Trophoblast cell (in vitro differentiated cells and primary cell): ENCODE results near the gene ATP5F1C.

Source experiments
- DNase-seq, 2 donors: peaks; one replicate each; pipeline ENCODE4 v3.0.0-alpha.2; 2016
- H2AFZ ChIP-seq: 2 replicates; pipeline ENCODE4 v1.6.1; 2013; ENCODE audit warnings: low read length, moderate library complexity, mild to moderate bottlenecking; ENCODE audit not compliant: insufficient read depth, poor library complexity
- H2AK5ac ChIP-seq: 2 replicates; pipeline ENCODE4 v1.6.1; 2013; ENCODE audit warnings: mild to moderate bottlenecking, low read length
- H2BK120ac ChIP-seq: 2 replicates; pipeline ENCODE4 v1.6.1; 2013; ENCODE audit warnings: low read length, mild to moderate bottlenecking, moderate library complexity; ENCODE audit not compliant: insufficient read depth, poor library complexity
- H2BK12ac ChIP-seq: 2 replicates; pipeline ENCODE4 v1.6.1; 2013; ENCODE audit warnings: mild to moderate bottlenecking, low read length, moderate library complexity
- H2BK5ac ChIP-seq: 2 replicates; pipeline ENCODE4 v1.6.1; 2013; ENCODE audit warnings: low read length, low read depth, moderate library complexity, mild to moderate bottlenecking; ENCODE audit not compliant: poor library complexity
- H3K14ac ChIP-seq: 2 replicates; pipeline ENCODE4 v1.6.1; 2013; ENCODE audit warnings: mild to moderate bottlenecking, low read length
- H3K18ac ChIP-seq: 2 replicates; pipeline ENCODE4 v1.6.1; 2013; ENCODE audit warnings: mild to moderate bottlenecking, low read length
- H3K23ac ChIP-seq: 2 replicates; pipeline ENCODE4 v1.6.1; 2013; ENCODE audit warnings: low read length
- H3K27ac ChIP-seq: 2 replicates; pipeline ENCODE4 v1.5.1; 2013; ENCODE audit warnings: low read depth, mild to moderate bottlenecking, inconsistent platforms, low read length, moderate library complexity
- H3K27me3 ChIP-seq: 2 replicates; pipeline ENCODE4 v1.6.1; 2013; ENCODE audit warnings: inconsistent platforms, mild to moderate bottlenecking, low read length, moderate library complexity; ENCODE audit not compliant: insufficient read depth
- H3K36me3 ChIP-seq, 2 experiments: 1 replicate in 1 of 2; 2 replicates in 1 of 2; pipeline ENCODE4 v1.6.1; 2013; ENCODE audit warnings: low read length in 2 of 2, mild to moderate bottlenecking in 2 of 2, moderate library complexity in 1 of 2; ENCODE audit not compliant: insufficient read depth in 2 of 2, control insufficient read depth in 1 of 2
- H3K4ac ChIP-seq: 2 replicates; pipeline ENCODE4 v1.6.1; 2013; ENCODE audit warnings: low read depth, mild to moderate bottlenecking, low read length, moderate library complexity
- H3K4me1 ChIP-seq, 2 experiments: 1 replicate in 1 of 2; 2 replicates in 1 of 2; pipeline ENCODE4 v1.6.1; 2013; ENCODE audit warnings: low read length in 2 of 2, mild to moderate bottlenecking in 2 of 2, moderate library complexity in 1 of 2; ENCODE audit not compliant: insufficient read depth in 2 of 2, control insufficient read depth in 1 of 2
- H3K4me2 ChIP-seq: 2 replicates; pipeline ENCODE4 v1.6.1; 2013; ENCODE audit warnings: inconsistent platforms, mild to moderate bottlenecking, low read length, moderate library complexity
- H3K4me3 ChIP-seq: 2 replicates; pipeline ENCODE4 v1.5.1; 2013; ENCODE audit warnings: mild to moderate bottlenecking, low read depth, low read length, inconsistent platforms
- H3K79me1 ChIP-seq: one replicate; pipeline ENCODE4 v1.6.1; 2013; ENCODE audit warnings: low read length
- H3K79me2 ChIP-seq: 2 replicates; pipeline ENCODE4 v1.6.1; 2013; ENCODE audit warnings: low read length, mild to moderate bottlenecking; ENCODE audit not compliant: control insufficient read depth, insufficient read depth, poor library complexity
- H3K9ac ChIP-seq: 2 replicates; pipeline ENCODE4 v1.6.1; 2013; ENCODE audit warnings: mild to moderate bottlenecking, low read length
- H3K9me3 ChIP-seq: 2 replicates; pipeline ENCODE4 v1.6.1; 2013; ENCODE audit warnings: low read depth, mild to moderate bottlenecking, control low read depth, inconsistent platforms, low read length; ENCODE audit not compliant: insufficient read depth
- H4K12ac ChIP-seq: 2 replicates; pipeline ENCODE4 v1.6.1; 2013; ENCODE audit warnings: low read depth, mild to moderate bottlenecking, low read length, moderate library complexity
- H4K8ac ChIP-seq: 2 replicates; pipeline ENCODE4 v1.6.1; 2013; ENCODE audit warnings: low read depth, mild to moderate bottlenecking, low read length, moderate library complexity
- H4K91ac ChIP-seq: one replicate; pipeline ENCODE4 v1.6.1; 2013; ENCODE audit warnings: low read depth, mild to moderate bottlenecking, low read length, moderate library complexity
- WGBS: extraction: QIAGEN DNeasy Blood & Tissue Kit; methylation state at CpG from one replicate; pipeline ENCODE4 v1.1.7; 2013; ENCODE audit warnings: missing lambda C conversion rate; ENCODE audit not compliant: insufficient read length, insufficient coverage; ENCODE audit errors: extremely low coverage; 5-methylcytosine and 5-hydroxymethylcytosine counted together

ATP5F1C gene

DNA sequence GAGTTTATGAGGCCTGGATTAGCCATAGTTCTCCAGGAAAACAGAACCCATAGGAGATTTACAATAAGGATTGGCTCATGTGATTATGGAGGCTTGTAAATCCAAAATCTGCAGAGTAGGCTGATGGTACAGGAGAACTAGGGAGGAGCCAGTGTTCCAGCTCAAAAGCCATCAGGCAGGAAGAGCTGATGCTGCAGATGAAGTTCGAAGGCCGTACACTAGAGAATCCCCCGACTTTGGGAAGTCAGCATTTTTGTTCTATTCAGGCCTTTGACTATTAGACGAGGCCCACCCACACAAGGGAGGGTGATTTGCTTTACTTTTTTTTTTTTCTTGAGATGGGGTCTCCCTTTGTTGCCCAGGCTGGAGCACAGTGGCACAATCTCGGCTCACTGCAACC lies 37.8 kb upstream of the ATP5F1C start:
- Histone ChIP-seq H4K91ac (no peak overlapping the region), H4K8ac (no peak overlapping the region), H3K9ac (no peak overlapping the region), H3K79me2 (no peaks in the 10 kb centered on the region), H3K79me1 (no peaks in the 10 kb centered on the region), H2BK12ac (no peak overlapping the region), H2BK120ac (no peak overlapping the region), H3K4ac (no peak overlapping the region), H3K4me3 (no peak overlapping the region), H3K27ac (no peak overlapping the region), H3K23ac (no peak overlapping the region), H3K4me1 (no peaks in the 10 kb centered on the region), H2BK5ac (no peak overlapping the region), H3K14ac (no peak overlapping the region), H3K9me3 (no peaks in the 10 kb centered on the region), H2AK5ac (no peak overlapping the region), H3K18ac (no peak overlapping the region), H3K4me2 (no peak overlapping the region), H3K27me3 (no peaks in the 10 kb centered on the region), H2AFZ (no peak overlapping the region), H3K36me3 (peaks cover 11 to 18% of the 10 kb centered on the region in 2 experiments), H4K12ac (no peak overlapping the region)
- no CpG with 5 or more reads among the region's 5 CpGs for WGBS
- DNase-seq: no peak

DNA sequence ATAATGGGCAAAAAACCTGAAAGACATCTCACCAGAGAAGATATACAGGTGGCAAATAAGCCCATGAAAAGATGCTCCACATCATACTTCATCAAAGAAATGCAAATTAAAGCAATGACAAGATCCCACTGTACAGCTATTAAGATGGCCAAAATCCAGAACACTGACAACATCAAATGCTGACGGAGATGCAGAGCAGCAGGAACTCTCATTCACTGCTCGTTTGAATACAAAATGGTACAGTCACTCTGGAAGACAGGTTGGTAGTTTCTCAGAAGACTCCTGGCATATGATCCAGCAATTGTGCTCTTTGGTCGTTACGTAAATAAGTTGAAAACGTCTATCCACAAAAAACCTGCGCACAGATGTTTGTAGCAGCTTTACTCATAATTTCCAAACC lies 35.7 kb upstream of the ATP5F1C start:
- no peaks in the 10 kb centered on the region for H3K4me1 ChIP-seq
- DNase-seq: no peak
- H3K9ac ChIP-seq: no peak overlapping the region
- H2BK5ac ChIP-seq: no peak overlapping the region
- H3K79me1 ChIP-seq: no peaks in the 10 kb centered on the region
- H2BK12ac ChIP-seq: no peak overlapping the region
- H3K9me3 ChIP-seq: no peaks in the 10 kb centered on the region
- no CpG with 5 or more reads among the region's 6 CpGs for WGBS
- H2AFZ ChIP-seq: no peak overlapping the region
- H3K4me2 ChIP-seq: no peak overlapping the region
- H3K4me3 ChIP-seq: no peak overlapping the region
- no peak overlapping the region for H2BK120ac ChIP-seq
- H3K18ac ChIP-seq: no peak overlapping the region
- H3K27ac ChIP-seq: no peak overlapping the region
- no peak overlapping the region for H4K12ac ChIP-seq
- no peak overlapping the region for H4K91ac ChIP-seq
- H4K8ac ChIP-seq: no peak overlapping the region
- H2AK5ac ChIP-seq: no peak overlapping the region
- no peaks in the 10 kb centered on the region for H3K27me3 ChIP-seq
- H3K79me2 ChIP-seq: no peaks in the 10 kb centered on the region
- no peak overlapping the region for H3K4ac ChIP-seq
- H3K14ac ChIP-seq: no peak overlapping the region
- H3K23ac ChIP-seq: no peak overlapping the region
- peaks cover 13 to 21% of the 10 kb centered on the region in 2 experiments for H3K36me3 ChIP-seq

DNA sequence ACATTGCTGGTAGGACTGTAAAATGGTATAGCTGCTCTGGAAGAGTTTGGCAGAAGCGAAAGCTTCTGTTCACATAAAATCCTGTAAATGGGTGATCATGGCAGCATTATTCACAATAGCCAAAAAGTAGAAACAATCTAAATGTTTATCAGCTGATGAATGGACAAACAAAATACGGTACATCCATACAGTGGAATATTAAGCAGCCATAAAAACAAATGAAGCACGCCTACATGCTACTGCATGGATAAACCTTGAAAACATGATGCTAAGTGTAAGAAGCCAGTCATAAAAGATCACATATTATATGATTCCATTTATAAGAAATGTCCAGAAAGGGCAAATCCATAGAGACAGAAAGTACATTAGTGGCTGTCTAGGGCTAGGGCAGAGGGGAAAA lies 32.9 kb upstream of the ATP5F1C start:
- H3K9me3 ChIP-seq: no peaks in the 10 kb centered on the region
- H4K8ac ChIP-seq: no peak overlapping the region
- no peak overlapping the region for H3K23ac ChIP-seq
- H2BK120ac ChIP-seq: no peak overlapping the region
- no peak overlapping the region for H3K9ac ChIP-seq
- H3K4me2 ChIP-seq: no peak overlapping the region
- H2BK12ac ChIP-seq: no peak overlapping the region
- H3K27ac ChIP-seq: no peak overlapping the region
- no peaks in the 10 kb centered on the region for H3K27me3 ChIP-seq
- no peak overlapping the region for H4K91ac ChIP-seq
- no peak overlapping the region for H3K18ac ChIP-seq
- no peaks in the 10 kb centered on the region for H3K79me1 ChIP-seq
- H3K14ac ChIP-seq: no peak overlapping the region
- no peaks in the 10 kb centered on the region for H3K79me2 ChIP-seq
- no peaks in the 10 kb centered on the region for H3K4me1 ChIP-seq
- no peak overlapping the region for H2BK5ac ChIP-seq
- WGBS: no CpG with 5 or more reads among the region's 3 CpGs
- H4K12ac ChIP-seq: no peak overlapping the region
- no peak for DNase-seq
- H3K4ac ChIP-seq: no peak overlapping the region
- H2AK5ac ChIP-seq: no peak overlapping the region
- H2AFZ ChIP-seq: no peak overlapping the region
- H3K36me3 ChIP-seq: peaks cover 14 to 26% of the 10 kb centered on the region in 2 experiments
- H3K4me3 ChIP-seq: no peak overlapping the region

DNA sequence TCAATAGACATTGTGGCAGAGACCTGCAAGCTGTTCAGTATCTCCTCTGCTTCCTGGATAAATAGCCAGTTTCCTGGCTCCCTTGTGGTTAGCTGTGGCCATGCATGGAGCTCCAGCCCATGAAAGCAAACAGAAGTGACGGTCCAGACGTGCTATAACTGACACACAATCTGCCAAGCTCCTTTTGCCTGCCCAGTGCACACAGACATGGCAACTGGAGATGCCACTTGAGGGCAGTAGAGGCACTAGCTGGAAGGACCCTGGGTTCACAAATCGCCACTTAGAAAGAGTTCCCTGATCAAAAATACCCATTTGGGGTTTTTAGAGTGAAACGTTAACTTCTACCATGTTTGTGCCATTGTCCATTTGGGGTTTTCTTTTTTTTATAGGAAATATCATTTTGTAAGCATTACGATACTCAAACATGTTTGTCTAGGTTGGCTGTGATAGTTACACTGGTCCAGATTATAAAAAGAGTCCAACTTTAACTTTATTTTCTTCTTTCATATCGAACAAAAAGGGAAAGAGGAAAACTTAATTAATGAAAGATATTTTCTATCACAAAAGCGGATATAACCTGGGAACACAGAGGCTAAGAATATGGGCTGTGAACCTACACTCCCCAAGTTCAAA lies 31.5 kb upstream of the ATP5F1C start:
- Histone ChIP-seq H3K4me3 (peak overlapping the region; percentile 23), H3K4me2 (no peak overlapping the region), H2AFZ (no peak overlapping the region), H3K27me3 (no peaks in the 10 kb centered on the region), H2AK5ac (no peak overlapping the region), H2BK120ac (no peak overlapping the region), H3K18ac (no peak overlapping the region), H3K4me1 (no peaks in the 10 kb centered on the region), H3K79me1 (no peaks in the 10 kb centered on the region), H3K9me3 (no peaks in the 10 kb centered on the region), H3K4ac (no peak overlapping the region), H3K36me3 (peaks cover 14 to 28% of the 10 kb centered on the region in 2 experiments), H3K79me2 (no peaks in the 10 kb centered on the region), H2BK12ac (no peak overlapping the region), H3K23ac (no peak overlapping the region), H3K14ac (no peak overlapping the region), H4K8ac (no peak overlapping the region), H3K9ac (peak overlapping the region; percentile 43), H4K91ac (no peak overlapping the region), H2BK5ac (no peak overlapping the region), H3K27ac (no peak overlapping the region), H4K12ac (no peak overlapping the region)
- DNase-seq: peak; percentile 34 to 49
- no CpG with 5 or more reads among the region's 7 CpGs for WGBS
